ENCODE results near the gene DPF3.

Gene DPF3

GRCh38 chr14:72928872-72929271 lies 35.0 kb upstream of the DPF3 start:
- no peak for TF ChIP-seq EZH2phosphoT487 (IDR thresholded peaks at IDR 0.05; ENCODE audit: borderline replicate concordance, low read length)
- no peaks in the 10 kb centered on the region for H3K9me3 ChIP-seq (ENCODE audit: control insufficient read depth, insufficient read depth, low read length)

DNA sequence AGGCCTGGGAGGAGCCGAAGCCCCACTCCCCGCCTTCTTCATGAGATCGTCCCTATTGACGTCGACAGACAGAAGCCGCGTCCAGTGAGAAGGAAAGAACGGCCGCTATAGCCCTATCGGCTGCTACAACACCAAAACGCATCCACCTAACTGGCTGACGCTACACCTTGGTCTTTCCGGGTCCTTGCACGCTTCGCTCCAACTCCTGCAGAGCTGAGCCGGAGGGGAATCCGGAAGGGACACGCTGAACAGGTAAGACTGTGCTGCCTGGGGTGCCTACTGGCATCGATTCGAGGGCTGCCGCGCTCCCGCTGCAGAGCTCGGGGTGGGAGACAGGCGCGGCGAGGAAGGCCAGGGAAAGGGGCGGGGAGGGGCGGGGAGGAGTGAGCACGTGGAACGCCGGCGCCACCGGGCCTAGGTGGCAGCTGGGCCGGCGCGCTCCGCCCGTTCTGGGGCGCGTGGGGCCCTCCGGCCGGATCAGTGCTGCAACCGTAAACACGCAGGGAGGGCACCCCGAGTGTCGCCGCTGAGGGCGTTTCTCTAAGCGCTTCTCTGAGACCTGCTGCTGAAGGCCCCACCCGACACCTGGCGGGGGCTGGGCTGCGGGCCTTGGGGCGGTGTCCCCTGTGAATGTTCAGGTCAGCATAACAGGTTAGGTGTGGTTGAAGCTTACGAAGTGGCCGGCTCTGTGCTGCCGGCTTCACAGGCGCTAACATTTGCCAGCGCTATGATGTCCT lies 32.6 kb upstream of the DPF3 start, which contains the start of gene DCAF4:
Gene DCAF4 (plus strand): TSS at position 173 of the 737 bp plus-strand sequence. CDS start 11,515 bp downstream, outside the sequence.
- Histone ChIP-seq H3K4me2 (ENCODE audit: low read length) (peak within 1 kb of the TSS; percentile 75), H3K27me3 (ENCODE audit: control insufficient read depth, low read length) (no peaks in the 10 kb centered on the region; the same call in 1 of the 2 replicates), H3K9me3 (ENCODE audit: control insufficient read depth, insufficient read depth, low read length) (no peaks in the 10 kb centered on the region), H3K27ac (ENCODE audit: low read depth, low read length) (peak within 1 kb of the TSS; percentile 36), H3K79me2 (ENCODE audit: control insufficient read depth, low read length) (peaks cover 49% of the 10 kb centered on the region), H3K4me1 (ENCODE audit: control insufficient read depth, low read length) (peaks cover 12% of the 10 kb centered on the region), H4K20me1 (ENCODE audit: control insufficient read depth, insufficient read depth, low read depth, low read length) (no peaks in the 10 kb centered on the region), H3K4me3 (ENCODE audit: low read length) (peak within 1 kb of the TSS; percentile 88), H3K36me3 (ENCODE audit: control insufficient read depth, low read length) (no peaks in the 10 kb centered on the region), H3K9me2 (replicated peaks; ENCODE audit: control insufficient read depth, low read length) (no peaks in the 10 kb centered on the region), H3F3A (ENCODE audit: control insufficient read depth, insufficient read depth) (no peaks in the 10 kb centered on the region)
- no peak for TF ChIP-seq EZH2phosphoT487 (IDR thresholded peaks at IDR 0.05; ENCODE audit: borderline replicate concordance, low read length)

More at GRCh38 chr14:72928872-72929271, 35.0 kb upstream of the DPF3 start:
- no peaks in the 10 kb centered on the region for H3K36me3 ChIP-seq (ENCODE audit: control insufficient read depth, low read length)
- peaks cover 73% of the 10 kb centered on the region for H3K79me2 ChIP-seq (ENCODE audit: control insufficient read depth, low read length)
- H3K4me3 ChIP-seq (ENCODE audit: low read length) = no peak overlapping the region
- no peaks in the 10 kb centered on the region for H3F3A ChIP-seq (ENCODE audit: control insufficient read depth, insufficient read depth)
- no peak overlapping the region for H3K27ac ChIP-seq (ENCODE audit: low read depth, low read length)
- no peaks in the 10 kb centered on the region for H4K20me1 ChIP-seq (ENCODE audit: control insufficient read depth, insufficient read depth, low read depth, low read length)
- no peak overlapping the region for H3K4me2 ChIP-seq (ENCODE audit: low read length)
- H3K9me2 ChIP-seq (replicated peaks; ENCODE audit: control insufficient read depth, low read length) = no peaks in the 10 kb centered on the region
- H3K4me1 ChIP-seq (ENCODE audit: control insufficient read depth, low read length) = peaks cover 12% of the 10 kb centered on the region
- H3K27me3 ChIP-seq (ENCODE audit: control insufficient read depth, low read length) = no peaks in the 10 kb centered on the region

DNA sequence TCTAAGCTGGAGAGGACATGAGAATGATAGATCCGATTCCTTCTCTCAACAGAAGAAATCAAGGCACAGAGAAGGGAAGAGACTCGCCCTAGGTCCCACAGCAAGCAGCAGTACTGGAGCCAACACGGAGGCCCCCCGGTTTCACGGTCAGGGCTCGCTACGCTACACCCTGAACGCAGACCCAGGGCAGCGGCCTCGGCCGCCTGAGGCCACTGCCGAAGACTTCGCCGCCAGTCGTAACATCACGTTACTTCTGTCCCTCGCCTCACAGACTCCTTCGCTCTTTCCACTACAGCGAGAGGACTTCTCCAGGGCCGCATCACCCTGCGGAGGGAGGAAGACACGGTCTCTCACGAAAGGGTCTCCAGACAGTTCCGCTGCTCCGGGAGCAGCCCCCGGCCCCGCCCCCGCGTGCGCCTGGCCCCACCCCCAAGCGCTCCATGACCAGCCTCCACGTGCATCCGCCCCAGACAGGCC lies 32.0 kb upstream of the DPF3 start:
- no peaks in the 10 kb centered on the region for H3F3A ChIP-seq (ENCODE audit: control insufficient read depth, insufficient read depth)
- no peaks in the 10 kb centered on the region for H3K9me2 ChIP-seq (replicated peaks; ENCODE audit: control insufficient read depth, low read length)
- TF ChIP-seq EZH2phosphoT487 (IDR thresholded peaks at IDR 0.05; ENCODE audit: borderline replicate concordance, low read length) (no peak), CTCF (IDR thresholded peaks at IDR 0.05; ENCODE audit: low read depth, low read length, poor library complexity, severe bottlenecking) (no peak)
- H3K27ac ChIP-seq (ENCODE audit: low read depth, low read length) = no peak overlapping the region
- H3K27me3 ChIP-seq (ENCODE audit: control insufficient read depth, low read length) = peaks cover 5% of the 10 kb centered on the region
- peak overlapping the region; percentile 88 for H3K4me3 ChIP-seq (ENCODE audit: low read length)
- no peaks in the 10 kb centered on the region for H3K9me3 ChIP-seq (ENCODE audit: control insufficient read depth, insufficient read depth, low read length)
- no peaks in the 10 kb centered on the region for H3K36me3 ChIP-seq (ENCODE audit: control insufficient read depth, low read length)
- H4K20me1 ChIP-seq (ENCODE audit: control insufficient read depth, insufficient read depth, low read depth, low read length) = no peaks in the 10 kb centered on the region
- peaks cover 42% of the 10 kb centered on the region for H3K79me2 ChIP-seq (ENCODE audit: control insufficient read depth, low read length)
- peaks cover 12% of the 10 kb centered on the region for H3K4me1 ChIP-seq (ENCODE audit: control insufficient read depth, low read length)
- peak overlapping the region; percentile 75 for H3K4me2 ChIP-seq (ENCODE audit: low read length)

- H3K4me2 ChIP-seq (ENCODE audit: low read length) = peak overlapping the region; percentile 75
- peaks cover 37% of the 10 kb centered on the region for H3K79me2 ChIP-seq (ENCODE audit: control insufficient read depth, low read length)
- H3K4me1 ChIP-seq (ENCODE audit: control insufficient read depth, low read length) = peaks cover 12% of the 10 kb centered on the region
- no peaks in the 10 kb centered on the region for H4K20me1 ChIP-seq (ENCODE audit: control insufficient read depth, insufficient read depth, low read depth, low read length)
- H3K27me3 ChIP-seq (ENCODE audit: control insufficient read depth, low read length) = peaks cover 7% of the 10 kb centered on the region
- H3K4me3 ChIP-seq (ENCODE audit: low read length) = peak overlapping the region; percentile 88
- H3F3A ChIP-seq (ENCODE audit: control insufficient read depth, insufficient read depth) = no peaks in the 10 kb centered on the region
- H3K27ac ChIP-seq (ENCODE audit: low read depth, low read length) = no peak overlapping the region
- TF ChIP-seq CTCF (IDR thresholded peaks at IDR 0.05; ENCODE audit: low read depth, low read length, poor library complexity, severe bottlenecking) (no peak), EZH2phosphoT487 (IDR thresholded peaks at IDR 0.05; ENCODE audit: borderline replicate concordance, low read length) (no peak)
- no peaks in the 10 kb centered on the region for H3K36me3 ChIP-seq (ENCODE audit: control insufficient read depth, low read length)
- no peaks in the 10 kb centered on the region for H3K9me2 ChIP-seq (replicated peaks; ENCODE audit: control insufficient read depth, low read length)
- no peaks in the 10 kb centered on the region for H3K9me3 ChIP-seq (ENCODE audit: control insufficient read depth, insufficient read depth, low read length)
Measured at GRCh38 chr14:72925171-72925759, 31.4 kb upstream of the DPF3 start.
